Motor neuron (in vitro differentiated cells): Measurements from ENCODE around the gene WDFY2. TPM values are rescaled to one million over a fixed set of nuclear protein-coding genes. Genes with fewer than 3 reads are reported as not detected.

Source experiments
- ATAC-seq, 8 experiments: fragments of 200-7000 bp; cut with Tn5 transposase; replicated peaks in 6 of 8; 2 replicates each; pipeline ENCODE4 v1.8.0; 2021; ENCODE audit warnings: mild to moderate bottlenecking in 8 of 8, moderate library complexity in 8 of 8
- H3K27ac ChIP-seq, 2 donors: fragments of 250-450 bp; sonication (Bioruptor Pico); 2 replicates each; pipeline ENCODE4 v1.9.0; 2021; ENCODE audit warnings: antibody characterized with exemption in 2 of 2, mild to moderate bottlenecking in 2 of 2, moderate library complexity in 1 of 2
- H3K4me1 ChIP-seq, 2 donors: fragments of 250-450 bp; sonication (Bioruptor Pico); replicated peaks in 1 of 2; 2 replicates each; pipeline ENCODE4 v1.6.1; 2021; ENCODE audit warnings: antibody characterized with exemption in 2 of 2, mild to moderate bottlenecking in 2 of 2, moderate library complexity in 1 of 2
- H3K4me3 ChIP-seq, 5 donors: fragments of 250-450 bp; sonication (Bioruptor Pico); 2 replicates each; pipeline ENCODE4 v1.9.0; 2021; ENCODE audit warnings: antibody characterized with exemption in 5 of 5, mild to moderate bottlenecking in 5 of 5, moderate library complexity in 4 of 5
- WGBS, 10 experiments: fragments of 450-650 bp; shearing (Covaris generic); methylation state at CpG; one replicate each; pipeline ENCODE4 v1.0.0; 2022; 5-methylcytosine and 5-hydroxymethylcytosine counted together
- in situ Hi-C, 9 experiments: fragments of 400-800 bp; cut with MboI; loops; one replicate each; pipeline ENCODE4 v1.15.0; 2021; ENCODE audit warnings: low sequenced_read_pairs in 9 of 9, low pct_unique_long_range_greater_than_20kb in 2 of 9; ENCODE audit not compliant: unreplicated experiment in 9 of 9
- total RNA-seq, 8 experiments: library from RNA; unstranded; fragments of 300-600 nt; gene quantifications; 2 replicates each; pipeline versions ENCODE4 v1.2.3 to v1.2.4, GENCODE V29; 2022

The WDFY2 gene
- total RNA-seq, 8 experiments from 2014 or later: 7.0 to 20.5 (median 11.7) TPM

DNA sequence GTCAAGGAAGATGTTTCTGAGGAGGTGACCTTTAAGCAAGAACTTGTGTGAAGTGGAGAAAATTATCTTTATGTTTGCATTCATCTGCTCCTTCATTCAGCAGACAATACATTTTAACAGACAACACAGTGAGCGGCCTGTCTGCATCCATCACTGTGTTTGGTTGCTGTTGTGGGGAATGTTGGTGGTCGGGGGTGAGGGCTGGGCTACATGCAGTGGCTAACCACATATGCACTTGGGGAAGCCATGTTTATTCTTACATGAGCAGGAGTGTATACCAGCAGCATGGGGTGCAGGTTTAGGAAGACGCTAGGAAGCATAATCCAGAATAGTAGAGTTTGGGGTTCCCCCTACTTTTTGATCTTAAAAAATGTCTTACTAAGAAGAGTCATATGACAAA, 153.3 kb downstream of the WDFY2 start:
- Histone ChIP-seq H3K4me3 (no peak overlapping the region), H3K27ac (no peak overlapping the region), H3K4me1 (peaks cover 2 to 12% of the 10 kb centered on the region in 2 donors)
- in situ Hi-C loops: no loop called here
- ATAC-seq: no peak
- WGBS, 10 experiments: 60 to 100% (median 85%) methylated on average over 1 to 3 of the region's 3 CpGs; no CpG with 5 or more reads in 2 of the 10 experiments

DNA sequence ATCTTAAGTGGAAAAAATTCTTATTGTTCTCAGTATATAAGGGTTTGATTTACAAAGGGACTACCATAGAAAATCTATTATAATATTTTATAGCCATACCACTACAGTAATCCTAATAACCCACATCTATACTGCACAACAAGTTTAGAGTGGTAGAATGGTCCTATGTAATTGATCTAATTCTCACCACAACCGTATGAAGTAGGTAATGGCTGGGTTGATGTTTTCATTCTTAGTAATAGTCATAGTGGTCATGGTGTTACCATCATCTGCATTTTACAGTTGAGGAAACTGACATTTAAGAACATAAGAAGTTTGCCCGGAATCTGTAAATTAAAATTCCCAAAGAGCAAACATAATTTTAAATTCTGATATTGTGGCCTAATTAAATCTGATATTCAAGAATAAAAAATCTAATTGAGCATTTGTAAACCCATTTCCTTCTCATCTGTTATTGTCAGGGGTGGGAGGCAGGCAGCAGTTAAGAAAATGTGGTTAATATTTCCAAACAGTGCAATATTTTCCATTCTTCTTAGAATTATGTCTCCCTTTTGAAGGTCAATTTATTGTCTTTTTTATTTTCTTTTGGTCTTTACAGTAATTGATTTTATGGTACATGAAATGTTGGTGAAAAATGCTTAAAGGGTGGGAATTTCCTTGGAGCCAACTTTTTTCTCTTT, 154.1 kb downstream of the WDFY2 start:
- in situ Hi-C loops: no loop called here
- Histone ChIP-seq H3K27ac (no peak overlapping the region), H3K4me1 (peaks cover 2 to 9% of the 10 kb centered on the region in 2 donors), H3K4me3 (no peak overlapping the region)
- WGBS, 10 experiments: 60 to 100% (median 94%) methylated on average over 1 to 2 of the region's 2 CpGs; no CpG with 5 or more reads in 2 of the 10 experiments
- no peak for ATAC-seq

DNA sequence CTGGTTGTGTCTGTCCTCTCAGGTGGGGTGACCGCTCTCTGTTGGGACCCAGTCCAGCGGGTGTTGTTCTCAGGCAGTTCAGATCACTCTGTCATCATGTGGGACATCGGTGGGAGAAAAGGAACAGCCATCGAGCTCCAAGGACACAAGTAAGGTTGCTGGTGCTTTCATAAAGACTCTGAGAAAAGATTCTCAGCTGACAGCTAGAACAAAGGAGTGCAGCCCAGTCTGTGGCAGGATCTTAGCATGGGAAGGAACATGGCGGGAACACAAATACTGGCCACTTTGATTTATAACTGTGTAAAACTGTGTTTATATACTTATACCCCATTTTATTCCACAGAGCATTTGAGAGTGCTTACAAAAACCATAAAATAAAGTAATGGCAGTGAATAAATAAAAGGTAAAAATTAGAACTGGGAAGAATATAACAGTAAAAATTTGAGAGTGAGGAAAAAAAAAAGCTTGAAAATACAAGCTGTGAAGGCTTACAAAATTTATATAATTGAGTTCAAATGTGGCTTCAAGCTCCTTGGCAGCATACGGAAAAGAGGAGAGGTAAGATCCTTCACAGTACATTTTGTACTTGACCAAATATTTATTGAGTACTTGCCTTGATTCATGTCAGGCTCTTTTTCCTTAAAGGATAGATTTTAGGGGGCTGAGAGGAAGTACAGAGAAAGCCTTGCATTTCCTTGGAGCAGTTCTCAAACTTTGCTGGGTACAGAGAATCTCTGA, 154.9 kb downstream of the WDFY2 start:
- no peak overlapping the region for H3K27ac ChIP-seq
- in situ Hi-C loops: no loop called here
- 48 to 100% (median 74%) methylated on average over 2 to 6 of the region's 6 CpGs for WGBS, 10 experiments
- peaks cover 2 to 3% of the 10 kb centered on the region in 2 donors for H3K4me1 ChIP-seq
- peak in 3 of 8 experiments; percentile 49 to 89 (median 58) for ATAC-seq
- H3K4me3 ChIP-seq: no peak overlapping the region

DNA sequence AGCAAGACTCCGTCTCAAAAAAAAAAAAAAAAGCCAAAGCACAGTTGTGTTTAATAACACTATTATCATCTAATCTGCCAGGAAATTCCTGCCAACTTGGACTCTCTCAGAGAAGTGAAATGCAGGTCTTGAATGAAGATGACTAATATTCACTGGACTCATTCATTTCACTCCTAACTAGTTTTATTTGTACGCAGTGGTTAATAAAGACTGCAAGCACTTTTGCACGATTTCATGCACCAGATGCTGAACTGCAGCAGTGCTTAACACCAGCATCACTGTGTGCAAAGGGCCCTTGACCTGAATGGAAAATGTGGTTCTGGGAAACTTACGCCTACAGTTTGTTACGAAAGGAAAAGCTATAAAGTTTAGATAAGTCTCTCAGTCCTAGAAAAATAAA, 156.4 kb downstream of the WDFY2 start:
- Histone ChIP-seq H3K4me1 (peaks cover 0 to 3% of the 10 kb centered on the region in 2 donors), H3K4me3 (no peak overlapping the region), H3K27ac (no peak overlapping the region)
- no peak for ATAC-seq
- in situ Hi-C loops: no loop called here
- 0 to 100% (median 93%) methylated on average over 1 to 4 of the region's 5 CpGs for WGBS, 10 experiments

DNA sequence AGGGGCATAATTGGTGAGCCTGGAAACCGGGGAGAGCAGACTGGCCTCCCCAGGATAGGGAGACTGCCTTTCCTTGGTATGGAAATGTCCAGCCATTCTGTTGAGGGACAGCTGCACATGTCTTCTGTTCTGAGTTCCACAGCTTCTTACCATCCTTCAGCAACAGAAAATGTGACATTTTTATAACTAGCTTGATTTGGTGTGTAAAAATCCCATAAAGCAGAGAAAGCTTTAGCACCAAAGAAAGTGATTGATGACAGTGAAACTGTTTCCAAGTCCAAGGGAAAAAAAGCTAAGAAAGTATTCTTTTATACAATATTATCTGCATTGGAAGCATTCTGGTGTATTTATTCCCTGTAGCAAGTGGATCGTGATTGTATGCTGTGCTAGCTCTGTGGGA, 157.8 kb downstream of the WDFY2 start:
- Histone ChIP-seq H3K4me3 (no peak overlapping the region), H3K27ac (no peak overlapping the region), H3K4me1 (peaks cover 0 to 3% of the 10 kb centered on the region in 2 donors)
- 63 to 100% (median 100%) methylated on average over 1 to 2 of the region's 2 CpGs; no CpG with 5 or more reads in 1 of the 10 experiments for WGBS, 10 experiments
- in situ Hi-C loops: no loop called here
- no peak for ATAC-seq

DNA sequence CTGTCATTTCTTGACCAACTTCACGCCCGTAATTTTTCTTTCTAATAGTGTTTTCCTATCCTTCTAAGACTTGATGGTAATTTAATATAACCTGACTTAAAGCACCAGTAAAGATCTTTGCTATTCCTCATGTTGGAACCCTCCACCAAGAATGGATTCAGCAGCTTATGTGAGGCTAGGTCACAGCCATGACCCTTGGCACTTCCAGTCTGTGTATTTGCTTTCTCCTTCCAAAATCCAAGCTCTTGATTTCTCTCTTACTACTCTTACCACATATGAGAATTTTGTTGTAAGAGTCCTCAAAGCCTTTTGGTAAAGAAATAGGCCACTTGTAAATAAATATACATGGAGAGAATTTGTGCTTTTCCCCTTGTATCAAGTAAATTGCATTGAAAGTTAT, 158.3 kb downstream of the WDFY2 start:
- no peak overlapping the region for H3K27ac ChIP-seq
- peaks cover 0 to 1% of the 10 kb centered on the region in 2 donors for H3K4me1 ChIP-seq
- in situ Hi-C loops: no loop called here
- ATAC-seq: no peak
- 80 to 100% (median 100%) methylated on average over 1 to 2 of the region's 2 CpGs for WGBS, 10 experiments
- no peak overlapping the region for H3K4me3 ChIP-seq

DNA sequence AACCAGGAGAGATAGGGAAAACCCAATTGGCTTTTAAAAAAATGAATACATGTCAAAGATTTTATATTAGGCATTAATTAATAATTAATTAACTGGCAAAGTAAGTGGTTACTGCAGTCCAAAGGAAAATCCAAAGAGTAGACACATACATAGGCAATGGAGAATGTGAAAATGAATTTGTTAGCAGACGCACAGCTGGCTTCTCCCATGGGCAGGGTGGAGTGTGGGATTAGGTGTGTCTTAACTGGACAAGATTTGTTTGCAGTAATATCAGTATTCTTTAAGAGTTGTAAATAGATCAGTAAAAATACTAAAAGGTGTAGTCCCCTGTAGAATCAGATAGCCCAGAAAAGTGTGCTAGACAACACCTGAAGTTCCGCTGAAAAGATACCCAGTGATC, 161.0 kb downstream of the WDFY2 start:
- no peak overlapping the region for H3K4me3 ChIP-seq
- 20 to 100% (median 86%) methylated on average over 1 to 2 of the region's 2 CpGs; no CpG with 5 or more reads in 1 of the 10 experiments for WGBS, 10 experiments
- no peak overlapping the region for H3K27ac ChIP-seq
- no peaks in the 10 kb centered on the region for H3K4me1 ChIP-seq
- in situ Hi-C loops: no loop called here
- peak in 3 of 8 experiments; percentile 52 to 98 (median 87) for ATAC-seq

DNA sequence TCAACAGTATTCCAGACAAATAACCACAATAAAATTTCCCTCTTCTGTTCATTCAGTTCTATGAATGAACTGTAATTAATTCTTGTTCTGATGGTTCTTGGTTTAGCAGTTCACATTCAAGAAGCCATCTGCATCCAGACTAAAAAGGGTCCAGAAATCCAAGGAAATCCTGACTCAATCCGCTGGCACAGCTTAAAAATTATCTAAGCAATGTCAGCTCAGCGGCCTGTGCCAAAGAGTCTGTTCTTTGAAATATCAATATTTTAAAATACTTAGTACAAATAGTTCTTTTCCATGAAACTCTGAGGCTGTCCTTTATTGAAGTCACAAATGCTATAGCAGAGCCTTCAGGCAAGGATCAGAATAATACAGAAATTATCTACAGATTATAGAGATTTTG, 162.5 kb downstream of the WDFY2 start:
- in situ Hi-C loops: no loop called here
- Histone ChIP-seq H3K27ac (no peak overlapping the region), H3K4me1 (no peaks in the 10 kb centered on the region), H3K4me3 (no peak overlapping the region)
- WGBS, 10 experiments: 38 to 100% (median 88%) methylated on average over 1 to 2 of the region's 2 CpGs; no CpG with 5 or more reads in 2 of the 10 experiments
- ATAC-seq: no peak

DNA sequence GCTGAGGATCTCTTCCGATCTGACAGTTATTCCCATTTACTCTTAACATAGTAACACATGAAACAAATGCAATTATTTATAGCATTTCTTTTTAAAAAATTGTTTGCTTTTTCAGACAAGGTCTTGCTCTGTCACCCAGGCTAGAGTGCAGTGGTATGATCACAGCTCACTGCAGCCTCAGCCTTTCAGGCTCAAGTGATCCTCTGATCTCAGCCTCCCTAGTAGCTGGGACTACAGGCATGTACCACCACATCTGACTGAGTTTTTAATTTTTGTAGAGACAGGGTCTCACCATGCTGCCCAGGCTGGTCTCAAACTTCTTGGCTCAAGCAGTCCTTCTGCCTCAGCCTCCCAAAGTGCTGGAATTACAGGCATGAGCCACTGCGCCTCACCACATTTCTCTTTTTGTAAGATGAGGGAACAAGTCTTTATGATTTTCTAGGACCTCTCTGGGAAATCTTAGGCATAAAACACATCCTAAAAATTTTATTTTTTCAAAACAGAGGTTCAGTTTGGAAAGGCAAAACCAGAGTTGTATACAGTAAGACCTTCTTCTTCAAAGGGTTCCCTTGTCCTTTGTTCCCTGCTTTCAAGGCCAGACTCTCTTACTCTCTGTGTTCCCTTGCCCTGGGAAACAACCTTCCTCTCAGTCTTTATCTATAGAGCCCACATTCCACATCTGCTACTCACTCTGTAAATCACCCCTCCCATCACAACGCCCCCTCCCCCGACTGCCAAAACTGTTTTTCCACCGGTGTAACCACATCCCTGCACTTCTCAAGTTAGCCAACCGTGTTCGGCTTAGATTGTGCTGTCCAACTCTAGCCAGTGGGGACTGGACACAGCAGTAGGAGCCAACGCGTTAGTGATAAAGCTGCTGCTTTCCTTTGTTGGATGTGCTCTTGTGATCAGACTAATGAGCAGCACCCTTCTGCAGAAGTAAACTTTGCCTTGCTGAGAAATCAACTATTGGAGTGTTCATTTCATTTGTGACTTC, 163.5 kb downstream of the WDFY2 start:
- 89 to 100% (median 96%) methylated on average over 2 to 9 of the region's 9 CpGs; no CpG with 5 or more reads in 1 of the 10 experiments for WGBS, 10 experiments
- ATAC-seq: no peak
- in situ Hi-C loops: no loop called here
- H3K4me3 ChIP-seq: no peak overlapping the region
- no peak overlapping the region for H3K27ac ChIP-seq
- no peaks in the 10 kb centered on the region for H3K4me1 ChIP-seq

DNA sequence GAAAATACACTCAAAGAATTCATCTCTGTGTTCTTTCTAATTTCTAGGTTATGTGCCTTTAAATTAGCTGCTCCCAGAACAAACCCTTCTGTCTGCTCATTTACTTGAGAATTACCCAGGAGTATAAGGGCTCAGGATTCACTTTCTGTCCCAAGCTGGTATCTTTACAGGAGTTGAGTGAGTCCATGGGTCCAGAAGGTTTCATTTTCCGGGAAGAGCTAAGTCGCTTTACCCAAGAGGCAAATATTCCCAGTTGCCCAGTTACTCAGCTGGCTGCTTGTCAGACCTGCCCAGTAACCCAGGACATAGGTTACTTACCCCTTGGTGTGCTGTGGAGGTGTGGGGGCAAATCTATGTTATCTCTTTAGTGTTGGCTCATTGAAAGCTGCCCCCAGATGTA, 172.4 kb downstream of the WDFY2 start:
- Histone ChIP-seq H3K4me1 (no peaks in the 10 kb centered on the region), H3K4me3 (no peak overlapping the region), H3K27ac (no peak overlapping the region)
- 88 to 100% (median 100%) methylated on average over 1 to 2 of the region's 2 CpGs; no CpG with 5 or more reads in 5 of the 10 experiments for WGBS, 10 experiments
- no peak for ATAC-seq
- in situ Hi-C loops: loop anchor here in 1 of 9 experiments (25.0 kb wide), 1 partner anchor 319 kb away; no protein-coding TSS in a partner anchor

DNA sequence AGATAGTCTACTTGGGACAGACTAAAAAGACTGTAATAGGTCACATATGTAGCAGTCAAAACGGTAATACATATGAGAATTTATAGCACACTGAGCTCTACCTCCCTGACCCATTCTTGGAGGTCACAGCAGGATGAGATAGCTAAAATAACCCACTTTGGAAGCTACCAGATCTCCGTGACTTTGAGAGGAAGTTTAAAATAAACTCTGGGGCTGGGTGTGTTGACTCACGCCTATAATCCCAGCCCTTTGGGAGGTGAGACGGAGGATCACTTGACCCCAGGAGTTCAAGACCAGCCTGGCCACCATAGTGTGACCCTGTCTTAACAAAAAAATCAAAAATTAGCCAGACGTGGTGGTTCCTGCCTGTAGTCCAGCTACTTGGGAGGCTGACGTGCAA, 174.4 kb downstream of the WDFY2 start:
- no peak for ATAC-seq
- H3K27ac ChIP-seq: no peak overlapping the region
- H3K4me1 ChIP-seq: no peaks in the 10 kb centered on the region
- 33 to 100% (median 94%) methylated on average over 1 to 5 of the region's 6 CpGs; no CpG with 5 or more reads in 1 of the 10 experiments for WGBS, 10 experiments
- in situ Hi-C loops: loop anchor here in 1 of 9 experiments (25.0 kb wide), 1 partner anchor 321 kb away; no protein-coding TSS in a partner anchor
- H3K4me3 ChIP-seq: no peak overlapping the region

DNA sequence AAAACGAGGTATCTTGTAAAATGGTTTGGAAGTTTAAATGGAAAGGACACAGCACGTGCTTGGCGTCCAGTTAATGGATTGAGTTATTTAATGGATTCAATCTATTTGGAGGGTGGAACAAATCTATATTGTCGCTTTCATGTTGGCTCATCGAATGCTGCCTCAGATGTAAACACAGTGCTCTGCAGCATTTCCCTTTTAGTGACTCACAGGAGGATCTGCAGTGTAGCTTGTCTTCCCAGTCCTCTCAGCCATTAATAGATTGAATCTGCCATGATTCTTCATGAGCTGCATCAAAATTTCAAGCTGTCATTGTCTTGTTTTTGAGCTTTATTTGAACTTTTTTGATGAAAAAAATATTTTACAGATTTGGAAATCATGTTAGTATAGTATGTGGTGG, 175.0 kb downstream of the WDFY2 start:
- WGBS, 10 experiments: 81 to 100% (median 90%) methylated on average over 1 to 5 of the region's 5 CpGs
- H3K27ac ChIP-seq: no peak overlapping the region
- peak in 2 of 8 experiments; percentile 36 to 71 for ATAC-seq
- in situ Hi-C loops: loop anchor here in 1 of 9 experiments (25.0 kb wide), 1 partner anchor 322 kb away; no protein-coding TSS in a partner anchor
- peaks cover 0 to 1% of the 10 kb centered on the region in 2 donors for H3K4me1 ChIP-seq
- H3K4me3 ChIP-seq: no peak overlapping the region
